Aorta (tissue), 5 donors: ENCODE measurements around the gene UNC93B1. TPM values are rescaled to one million over a fixed set of nuclear protein-coding genes. Genes with fewer than 3 reads are reported as not detected.
"Not testable (repeated sequence)": the region's sequence is repeated elsewhere in the genome, so short reads cannot be mapped to it uniquely, and the experiment has no call there.

Experiments used
- ATAC-seq: fragments of 200-7000 bp; cut with Tn5 transposase; one replicate; pipeline ENCODE4 v1.9.1; 2022; ENCODE audit warnings: moderate library complexity; ENCODE audit not compliant: low FRiP score
- DNase-seq, 2 donors: peaks; one replicate each; pipeline ENCODE4 v3.0.0-alpha.2; 2020
- H3K27ac ChIP-seq, 2 donors: one replicate each; pipeline ENCODE4 v1.5.1; 2013; ENCODE audit warnings: low read length in 2 of 2, mild to moderate bottlenecking in 2 of 2, moderate library complexity in 2 of 2, control low read depth in 1 of 2, inconsistent platforms in 1 of 2, low read depth in 1 of 2
- H3K27me3 ChIP-seq, 2 donors: one replicate each; pipeline ENCODE4 v1.6.1; 2013; ENCODE audit warnings: control low read depth in 1 of 2, low read length in 1 of 2, mild to moderate bottlenecking in 1 of 2, moderate library complexity in 1 of 2; ENCODE audit not compliant: insufficient read depth in 2 of 2, control insufficient read depth in 1 of 2
- H3K36me3 ChIP-seq, 2 donors: one replicate each; pipeline ENCODE4 v1.6.1; 2013; ENCODE audit warnings: control low read depth in 1 of 2, low read length in 1 of 2, mild to moderate bottlenecking in 1 of 2; ENCODE audit not compliant: insufficient read depth in 2 of 2, control insufficient read depth in 1 of 2
- H3K4me1 ChIP-seq, 2 donors: one replicate each; pipeline ENCODE4 v1.6.1; 2013; ENCODE audit warnings: low read length in 2 of 2, control low read depth in 1 of 2, mild to moderate bottlenecking in 1 of 2, moderate library complexity in 1 of 2; ENCODE audit not compliant: insufficient read depth in 2 of 2, control insufficient read depth in 1 of 2
- H3K4me3 ChIP-seq, 2 donors: one replicate each; pipeline ENCODE4 v1.5.1; 2013; ENCODE audit warnings: low read length in 2 of 2, control low read depth in 1 of 2, mild to moderate bottlenecking in 1 of 2
- H3K9me3 ChIP-seq: one replicate; pipeline ENCODE4 v1.6.1; 2013; ENCODE audit warnings: mild to moderate bottlenecking, low read length; ENCODE audit not compliant: control insufficient read depth
- WGBS, 2 donors: extraction: QIAGEN DNeasy Blood & Tissue Kit; methylation state at CpG; one replicate each; pipeline ENCODE4 v1.1.7; 2013; 5-methylcytosine and 5-hydroxymethylcytosine counted together
- intact Hi-C, 2 donors: fragments of 100-400 bp; cut with DNase I; formaldehyde crosslinking; loops; one replicate each; pipeline versions ENCODE4 v1.14.2 to v1.15.0; 2022
- polyA plus RNA-seq, 2 donors: library from polyadenylated mRNA; stranded (reverse); fragments of 200-250 nt; gene quantifications; one replicate each; pipeline ENCODE4 v1.2.3, GENCODE V29; 2013
- total RNA-seq, 2 donors: library from RNA; stranded (reverse); fragmentation: NEBNext Ultra II Directional; extraction: Animal tissue kit (Norgen Biotek cat#: 25700); gene quantifications; one replicate each; pipeline ENCODE4 v1.2.1, GENCODE V29; 2021
- donor health status: healthy with polysubstance abuse.
- donor health status: Bipolar disorder and iron deficiency.
- donor health status: DM: no; HTN: no; CAD: no.
- donor health status: DM: no; HTN: no; CAD: no.
- donor health status: DM: yes; HTN: yes; CAD: no.

UNC93B1 gene
- total and polyA plus RNA-seq, 4 donors, result 9.1 to 32.1 (median 24.6) TPM

- DNase-seq, result peak in 1 of 2 donors; percentile 55
- Histone ChIP-seq H3K4me1 (no peaks in the 10 kb centered on the region), H3K9me3 (no peaks in the 10 kb centered on the region), H3K27me3 (no peaks in the 10 kb centered on the region), H3K36me3 (no peaks in the 10 kb centered on the region), H3K4me3 (no peak overlapping the region), H3K27ac (no peak overlapping the region)
- WGBS, 2 donors, result 94 to 95% methylated on average over 9 of the region's 9 CpGs
- ATAC-seq, result no peak
- intact Hi-C loops, result no loop called here
Observed at GRCh38 chr11:67998150-67999045, 5.5 kb downstream of the UNC93B1 start.

- 94 to 95% methylated on average over 29 of the region's 29 CpGs for WGBS, 2 donors
- Histone ChIP-seq H3K27me3 (no peaks in the 10 kb centered on the region), H3K4me3 (no peak overlapping the region), H3K27ac (no peak overlapping the region), H3K9me3 (no peaks in the 10 kb centered on the region), H3K36me3 (no peaks in the 10 kb centered on the region), H3K4me1 (no peaks in the 10 kb centered on the region)
- intact Hi-C loops, result no loop called here
- DNase-seq, result peak in 1 of 2 donors; percentile 74
- peak; percentile 11 for ATAC-seq
Observed at GRCh38 chr11:67997475-67997921, 6.4 kb downstream of the UNC93B1 start.

DNA sequence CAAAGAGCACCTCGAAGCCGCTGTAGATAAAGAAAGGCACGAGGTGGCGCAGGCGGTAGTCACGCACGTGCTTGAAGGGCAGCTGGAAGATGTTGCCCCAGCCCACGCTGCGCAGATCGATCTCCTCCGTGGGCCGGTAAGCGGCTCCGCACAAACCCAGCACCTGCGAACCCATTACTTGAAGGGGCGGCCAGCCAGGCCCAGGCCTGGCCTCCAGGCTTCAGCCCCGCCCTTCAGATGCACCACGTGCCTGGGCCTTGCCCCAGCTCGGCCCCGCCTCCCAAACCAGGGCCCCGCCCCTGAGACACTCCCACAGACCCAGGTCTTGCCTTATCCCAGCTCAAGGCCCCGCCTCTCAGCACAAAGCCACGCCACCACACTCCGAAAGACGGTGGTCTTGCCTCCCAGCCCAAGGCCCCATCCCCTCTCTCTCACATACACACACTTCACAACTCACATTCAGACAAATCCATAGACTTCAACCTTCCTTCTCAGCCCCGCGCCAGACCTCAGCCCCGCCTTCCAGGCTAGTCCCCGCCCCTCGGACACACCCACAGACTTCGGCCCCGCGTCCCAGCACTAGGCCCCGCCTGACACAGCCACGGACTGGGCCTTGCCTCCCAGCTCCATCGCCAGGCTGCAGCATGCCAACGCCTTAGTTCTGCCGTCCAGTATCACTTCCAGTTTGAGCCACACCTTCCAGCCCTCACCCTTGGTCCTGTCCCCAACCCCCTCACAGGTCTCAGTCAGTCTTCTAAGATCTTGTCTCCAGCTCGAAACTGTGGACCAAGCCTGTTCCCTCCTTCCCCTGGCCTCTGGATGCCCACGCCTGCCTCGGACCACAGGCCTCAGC lies 7.0 kb downstream of the UNC93B1 start:
- DNase-seq (peak; percentile 88), ATAC-seq (peak; percentile 89)
- intact Hi-C loops, result no loop called here
- WGBS, 2 donors, result 66 to 67% methylated on average over 38 to 41 of the region's 41 CpGs
- H3K4me1 ChIP-seq, result no peaks in the 10 kb centered on the region
- H3K4me3 ChIP-seq, result no peak overlapping the region
- H3K36me3 ChIP-seq, result no peaks in the 10 kb centered on the region
- H3K27ac ChIP-seq, result no peak overlapping the region
- H3K27me3 ChIP-seq, result no peaks in the 10 kb centered on the region
- no peaks in the 10 kb centered on the region for H3K9me3 ChIP-seq

- intact Hi-C loops, result no loop called here
- ATAC-seq (no peak), DNase-seq (peak in 1 of 2 donors; percentile 33)
- Histone ChIP-seq H3K9me3 (no peaks in the 10 kb centered on the region), H3K4me1 (no peaks in the 10 kb centered on the region), H3K27ac (no peak overlapping the region), H3K36me3 (no peaks in the 10 kb centered on the region), H3K4me3 (no peak overlapping the region), H3K27me3 (no peaks in the 10 kb centered on the region)
- WGBS, 2 donors, result 95 to 99% methylated on average over 12 to 13 of the region's 13 CpGs
Observed at GRCh38 chr11:67996051-67996450, 7.8 kb downstream of the UNC93B1 start.

DNA sequence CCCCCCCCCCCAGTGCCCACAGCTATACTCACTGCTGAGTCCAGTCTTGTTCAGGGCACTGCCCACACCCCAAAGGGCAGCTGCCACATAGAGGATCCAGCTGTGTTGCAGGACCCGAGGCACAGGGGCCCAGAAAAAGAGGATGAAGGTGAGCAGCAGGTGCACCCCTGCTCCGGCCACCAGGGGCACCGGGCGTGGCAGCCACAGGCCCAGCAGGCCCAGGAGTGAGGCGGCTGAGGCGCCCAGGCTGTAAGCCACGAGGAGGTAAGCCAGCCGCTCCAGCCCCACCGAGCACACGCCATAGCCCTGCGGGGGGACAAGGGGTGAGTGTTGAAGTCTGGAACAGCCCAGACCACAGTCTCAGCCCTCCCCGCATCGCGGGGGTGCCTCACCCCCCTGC lies 8.3 kb downstream of the UNC93B1 start:
- H3K4me1 ChIP-seq, H3K9me3 ChIP-seq, ATAC-seq, H3K27ac ChIP-seq, H3K36me3 ChIP-seq, H3K27me3 ChIP-seq, H3K4me3 ChIP-seq, intact Hi-C loops: not testable (repeated sequence)
- DNase-seq, result peak in 1 of 2 donors; percentile 36
- 88 to 98% methylated on average over 11 to 14 of the region's 14 CpGs for WGBS, 2 donors

- H3K4me1 ChIP-seq, intact Hi-C loops, ATAC-seq, H3K4me3 ChIP-seq, H3K27me3 ChIP-seq, H3K36me3 ChIP-seq, H3K9me3 ChIP-seq, H3K27ac ChIP-seq: not testable (repeated sequence)
- peak in 1 of 2 donors; percentile 16 for DNase-seq
- WGBS, 2 donors, result 97 to 98% methylated on average over 3 of the region's 3 CpGs
Observed at GRCh38 chr11:67995129-67995528, 8.8 kb downstream of the UNC93B1 start.

GRCh38 chr11:67994387-67994786 lies 9.5 kb downstream of the UNC93B1 start:
- intact Hi-C loops, H3K27me3 ChIP-seq, H3K4me1 ChIP-seq, H3K9me3 ChIP-seq, H3K36me3 ChIP-seq, H3K4me3 ChIP-seq, H3K27ac ChIP-seq, ATAC-seq: not testable (repeated sequence)
- peak in 1 of 2 donors; percentile 40 for DNase-seq
- 93 to 96% methylated on average over 5 of the region's 5 CpGs for WGBS, 2 donors

- DNase-seq, result peak in 1 of 2 donors; percentile 60
- H3K9me3 ChIP-seq, H3K36me3 ChIP-seq, H3K27ac ChIP-seq, intact Hi-C loops, H3K4me3 ChIP-seq, H3K4me1 ChIP-seq, ATAC-seq, H3K27me3 ChIP-seq: not testable (repeated sequence)
- WGBS, 2 donors, result 66 to 67% methylated on average over 12 of the region's 12 CpGs
Observed at GRCh38 chr11:67993821-67994220, 10.1 kb downstream of the UNC93B1 start.
